SJSA1 (cell line): ENCODE results near the gene YTHDC1. TPM values are rescaled to one million over a fixed set of nuclear protein-coding genes. Genes with fewer than 3 reads are reported as not detected.

Source experiments
- DNase-seq, 2 experiments: peaks; one replicate each; pipeline ENCODE4 v3.0.0-alpha.2; 2015 to 2020; ENCODE audit warnings: low spot score in 2 of 2, low read depth in 1 of 2
- H3K27ac ChIP-seq: fragments of 250-450 bp; sonication (Bioruptor Pico); 2 replicates; pipeline ENCODE4 v1.5.1; 2020; ENCODE audit warnings: mild to moderate bottlenecking, moderate library complexity
- H3K27me3 ChIP-seq: fragments of 250-450 bp; sonication (Bioruptor Pico); replicated peaks from 2 replicates; pipeline ENCODE4 v1.5.1; 2020; ENCODE audit warnings: mild to moderate bottlenecking, moderate library complexity
- H3K36me3 ChIP-seq: fragments of 250-450 bp; sonication (Bioruptor Pico); 2 replicates; pipeline ENCODE4 v1.5.1; 2020; ENCODE audit warnings: mild to moderate bottlenecking
- H3K4me1 ChIP-seq: fragments of 250-450 bp; sonication (Bioruptor Pico); replicated peaks from 2 replicates; pipeline ENCODE4 v1.6.1; 2021; ENCODE audit warnings: mild to moderate bottlenecking
- H3K4me3 ChIP-seq: fragments of 250-450 bp; sonication (Bioruptor Pico); 2 replicates; pipeline ENCODE4 v1.5.1; 2020; ENCODE audit warnings: mild to moderate bottlenecking
- H3K9me3 ChIP-seq: fragments of 250-450 bp; sonication (Bioruptor Pico); replicated peaks from 2 replicates; pipeline ENCODE4 v1.5.1; 2020; ENCODE audit warnings: mild to moderate bottlenecking
- total RNA-seq: library from RNA; depleted of rRNA; stranded (reverse); fragments of >200 nt; shearing (Covaris generic); gene quantifications from 2 replicates; pipeline ENCODE4 v1.2.3, GENCODE V29; 2014

The YTHDC1 gene
- total RNA-seq, 1 experiment from 2014 or later, result 63.0 TPM

- H3K27me3 ChIP-seq, result no peaks in the 10 kb centered on the region
- no peak overlapping the region for H3K4me3 ChIP-seq
- H3K4me1 ChIP-seq, result peaks cover 45% of the 10 kb centered on the region
- DNase-seq, result peak; percentile 71 to 83
- no peaks in the 10 kb centered on the region for H3K36me3 ChIP-seq
- H3K27ac ChIP-seq, result peak overlapping the region; percentile 55
- no peaks in the 10 kb centered on the region for H3K9me3 ChIP-seq
These were observed 19.4 kb upstream of the YTHDC1 start for GRCh38 chr4:68369142-68369805.

GRCh38 chr4:68368691-68369131, 18.8 kb upstream of the YTHDC1 start:
- peak in 1 of 2 experiments; percentile 77 for DNase-seq
- Histone ChIP-seq H3K4me3 (no peak overlapping the region), H3K27ac (peak overlapping the region; percentile 55), H3K4me1 (peaks cover 45% of the 10 kb centered on the region), H3K36me3 (no peaks in the 10 kb centered on the region), H3K27me3 (no peaks in the 10 kb centered on the region), H3K9me3 (no peaks in the 10 kb centered on the region)

GRCh38 chr4:68367835-68368234, 17.9 kb upstream of the YTHDC1 start:
- H3K4me3 ChIP-seq, result no peak overlapping the region
- no peaks in the 10 kb centered on the region for H3K27me3 ChIP-seq
- peaks cover 45% of the 10 kb centered on the region for H3K4me1 ChIP-seq
- H3K27ac ChIP-seq, result peak overlapping the region; percentile 55; the same call in 1 of the 2 replicates
- no peaks in the 10 kb centered on the region for H3K9me3 ChIP-seq
- DNase-seq, result peak in 1 of 2 experiments; percentile 61
- H3K36me3 ChIP-seq, result no peaks in the 10 kb centered on the region

- no peak overlapping the region for H3K4me3 ChIP-seq
- peak overlapping the region; percentile 14; the same call in 1 of the 2 replicates for H3K27ac ChIP-seq
- no peaks in the 10 kb centered on the region for H3K27me3 ChIP-seq
- DNase-seq, result peak in 1 of 2 experiments; percentile 30
- H3K4me1 ChIP-seq, result peaks cover 43% of the 10 kb centered on the region
- H3K9me3 ChIP-seq, result no peaks in the 10 kb centered on the region
- no peaks in the 10 kb centered on the region for H3K36me3 ChIP-seq
These were observed 16.7 kb upstream of the YTHDC1 start for GRCh38 chr4:68366600-68366999.

GRCh38 chr4:68365068-68365467, 15.2 kb upstream of the YTHDC1 start:
- Histone ChIP-seq H3K36me3 (no peaks in the 10 kb centered on the region), H3K27me3 (no peaks in the 10 kb centered on the region)
- DNase-seq, result no peak

GRCh38 chr4:68361146-68361589, 11.3 kb upstream of the YTHDC1 start:
- Histone ChIP-seq H3K27me3 (no peaks in the 10 kb centered on the region), H3K27ac (peak overlapping the region; percentile 79), H3K4me3 (no peak overlapping the region), H3K9me3 (no peaks in the 10 kb centered on the region), H3K36me3 (no peaks in the 10 kb centered on the region), H3K4me1 (peaks cover 24% of the 10 kb centered on the region)
- peak; percentile 66 to 70 for DNase-seq

More at GRCh38 chr4:68365068-68365467, 15.2 kb upstream of the YTHDC1 start:
- Histone ChIP-seq H3K4me1 (peaks cover 57% of the 10 kb centered on the region), H3K9me3 (no peaks in the 10 kb centered on the region), H3K27ac (no peak overlapping the region), H3K4me3 (no peak overlapping the region)

GRCh38 chr4:68360231-68360968, 10.5 kb upstream of the YTHDC1 start:
- Histone ChIP-seq H3K4me3 (no peak overlapping the region), H3K27ac (peak overlapping the region; percentile 79), H3K9me3 (no peaks in the 10 kb centered on the region), H3K27me3 (no peaks in the 10 kb centered on the region), H3K4me1 (peaks cover 24% of the 10 kb centered on the region), H3K36me3 (no peaks in the 10 kb centered on the region)
- DNase-seq, result no peak

- peaks cover 24% of the 10 kb centered on the region for H3K4me1 ChIP-seq
- no peak for DNase-seq
- no peaks in the 10 kb centered on the region for H3K27me3 ChIP-seq
- H3K36me3 ChIP-seq, result no peaks in the 10 kb centered on the region
- H3K27ac ChIP-seq, result no peak overlapping the region
- no peak overlapping the region for H3K4me3 ChIP-seq
- no peaks in the 10 kb centered on the region for H3K9me3 ChIP-seq
These were observed 9.6 kb upstream of the YTHDC1 start for GRCh38 chr4:68359508-68359907.

GRCh38 chr4:68358988-68359387, 9.1 kb upstream of the YTHDC1 start:
- Histone ChIP-seq H3K9me3 (no peaks in the 10 kb centered on the region), H3K36me3 (no peaks in the 10 kb centered on the region), H3K27ac (no peak overlapping the region), H3K4me3 (no peak overlapping the region), H3K27me3 (no peaks in the 10 kb centered on the region), H3K4me1 (peaks cover 24% of the 10 kb centered on the region)
- no peak for DNase-seq

GRCh38 chr4:68352791-68353190, 2.9 kb upstream of the YTHDC1 start:
- H3K4me3 ChIP-seq, result no peak overlapping the region
- H3K4me1 ChIP-seq, result peaks cover 8% of the 10 kb centered on the region
- H3K9me3 ChIP-seq, result no peaks in the 10 kb centered on the region
- H3K27ac ChIP-seq, result no peak overlapping the region
- no peaks in the 10 kb centered on the region for H3K27me3 ChIP-seq
- peaks cover 8% of the 10 kb centered on the region; the same call in 1 of the 2 replicates for H3K36me3 ChIP-seq
- DNase-seq, result no peak

- peak overlapping the region; percentile 97 for H3K27ac ChIP-seq
- DNase-seq, result peak in 1 of 2 experiments; percentile 48
- H3K4me1 ChIP-seq, result peaks cover 25% of the 10 kb centered on the region
- peaks cover 23% of the 10 kb centered on the region for H3K36me3 ChIP-seq
- H3K9me3 ChIP-seq, result no peaks in the 10 kb centered on the region
- H3K27me3 ChIP-seq, result no peaks in the 10 kb centered on the region
- H3K4me3 ChIP-seq, result peak overlapping the region; percentile 87
These were observed 626 bp downstream of the YTHDC1 start for GRCh38 chr4:68349279-68349648.

- no peak for DNase-seq
- H3K36me3 ChIP-seq, result peaks cover 23% of the 10 kb centered on the region
- no peaks in the 10 kb centered on the region for H3K27me3 ChIP-seq
- peak overlapping the region; percentile 97 for H3K27ac ChIP-seq
- peak overlapping the region; percentile 87 for H3K4me3 ChIP-seq
- no peaks in the 10 kb centered on the region for H3K9me3 ChIP-seq
- peaks cover 25% of the 10 kb centered on the region for H3K4me1 ChIP-seq
These were observed 1.3 kb downstream of the YTHDC1 start for GRCh38 chr4:68348577-68348976.

- H3K27ac ChIP-seq, result no peak overlapping the region
- H3K4me1 ChIP-seq, result peaks cover 25% of the 10 kb centered on the region
- DNase-seq, result no peak
- H3K9me3 ChIP-seq, result no peaks in the 10 kb centered on the region
- H3K36me3 ChIP-seq, result peaks cover 23% of the 10 kb centered on the region
- H3K27me3 ChIP-seq, result no peaks in the 10 kb centered on the region
- peak overlapping the region; percentile 87 for H3K4me3 ChIP-seq
These were observed 2.0 kb downstream of the YTHDC1 start for GRCh38 chr4:68347845-68348244.

GRCh38 chr4:68346461-68346860, 3.4 kb downstream of the YTHDC1 start:
- no peaks in the 10 kb centered on the region for H3K27me3 ChIP-seq
- H3K4me1 ChIP-seq, result peaks cover 33% of the 10 kb centered on the region
- H3K27ac ChIP-seq, result no peak overlapping the region
- H3K4me3 ChIP-seq, result no peak overlapping the region
- peaks cover 31% of the 10 kb centered on the region for H3K36me3 ChIP-seq
- DNase-seq, result no peak
- H3K9me3 ChIP-seq, result no peaks in the 10 kb centered on the region
